Bronchus fibroblast of lung (primary cell): ENCODE measurements around the gene ZNF19. TPM values are rescaled to one million over a fixed set of nuclear protein-coding genes. Genes with fewer than 3 reads are reported as not detected.

Experiments
- total RNA-seq: library from RNA; depleted of rRNA; stranded (reverse); fragments of >200 nt; gene quantifications from 2 replicates; pipeline ENCODE4 v1.2.3, GENCODE V29; 2015

The ZNF19 gene
- 1.5 and 2.5 TPM in 2 replicates for total RNA-seq

GRCh38 chr16:71489122-71489521 lies at the start of gene ZNF19:
Gene ZNF19, minus strand, starts transcription at chr16:71489324. Its CDS starts 7,210 bp downstream, at chr16:71482114.

GRCh38 chr16:71526111-71526631 lies 37.0 kb upstream of the ZNF19 start, which contains the start of gene CHST4:
Gene CHST4, plus strand, starts transcription at chr16:71526426. Its CDS starts 10,252 bp downstream, at chr16:71536678.

GRCh38 chr16:71461686-71462648 lies 27.2 kb downstream of the ZNF19 start, which contains the start of gene ZNF23:
Gene ZNF23, minus strand, starts transcription at chr16:71462247. Its CDS starts 5,451 bp downstream, at chr16:71456796.

GRCh38 chr16:71442051-71442440 lies 47.1 kb downstream of the ZNF19 start, which contains the start of gene TLE7:
Gene TLE7, minus strand, starts transcription at chr16:71442054. Its CDS starts 8,730 bp downstream, at chr16:71433324.

Other genes with a start within 250 kb of the ZNF19 start
- 15.0 TPM in 2 replicates for gene CMTR2, start 199.9 kb downstream of the ZNF19 start, total RNA-seq
- gene CALB2, start 130.6 kb downstream of the ZNF19 start, total RNA-seq: under 0.01 TPM in 1 of 2 replicates, not detected in the other
- gene TLE7, start 47.3 kb downstream of the ZNF19 start, total RNA-seq: not detected in 2 replicates
- 5.4 and 5.5 TPM in 2 replicates for gene ZNF23, start 27.1 kb downstream of the ZNF19 start, total RNA-seq
- under 0.01 TPM in 1 of 2 replicates, not detected in the other for gene CHST4, start 37.1 kb upstream of the ZNF19 start, total RNA-seq
- not detected in 2 replicates for gene TAT, start 87.8 kb upstream of the ZNF19 start, total RNA-seq
- not detected in 2 replicates for gene MARVELD3, start 136.9 kb upstream of the ZNF19 start, total RNA-seq
- 3.5 and 4.2 TPM in 2 replicates for gene PHLPP2, start 235.4 kb upstream of the ZNF19 start, total RNA-seq